ENCODE results near the gene YTHDF1. TPM values are rescaled to one million over a fixed set of nuclear protein-coding genes. Genes with fewer than 3 reads are reported as not detected.

The YTHDF1 gene
- total RNA-seq, 1 experiment from 2014 or later: 85.4 TPM

DNA sequence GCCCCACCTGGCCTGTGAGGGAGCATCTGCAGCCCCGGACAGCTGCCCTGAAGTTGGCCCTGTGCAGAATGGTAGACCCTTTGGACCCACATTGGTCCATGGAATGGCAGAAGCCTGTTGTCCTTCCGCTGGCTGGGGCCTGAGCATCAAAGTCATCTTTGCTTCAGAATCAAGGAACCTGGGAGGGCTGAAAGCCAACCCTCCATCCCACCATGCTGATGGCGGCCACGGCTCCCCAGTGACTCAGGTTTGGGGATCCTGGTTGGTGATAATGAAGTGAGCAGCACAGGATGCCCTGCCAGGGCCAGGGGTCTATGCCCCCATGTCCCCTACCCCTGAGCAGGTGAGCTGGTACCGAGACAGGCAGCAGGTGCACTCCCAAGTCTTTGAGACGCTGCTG is 52.8 kb downstream of the YTHDF1 start:
- Histone ChIP-seq H4K8ac (replicated peaks; ENCODE audit: insufficient read length, low read depth, low read length) (no peak overlapping the region), H3K14ac (ENCODE audit: insufficient read depth, low read length) (no peak overlapping the region), H3K79me1 (ENCODE audit: insufficient read depth, low read depth, low read length, poor library complexity, severe bottlenecking) (no peaks in the 10 kb centered on the region), H4K5ac (ENCODE audit: insufficient read length, low read depth, low read length) (no peak overlapping the region), H3K9ac (ENCODE audit: extremely low read depth, insufficient read length, low read length) (no peak overlapping the region), H2BK5ac (ENCODE audit: insufficient read length, low read length) (no peak overlapping the region), H2BK120ac (ENCODE audit: low read depth, low read length, poor library complexity, severe bottlenecking) (no peak overlapping the region), H3K27ac (ENCODE audit: insufficient read length, low read depth, low read length) (no peak overlapping the region), H2BK12ac (ENCODE audit: insufficient read length, low read depth, low read length) (no peak overlapping the region), H3K23ac (ENCODE audit: insufficient read length, low read depth, low read length) (no peak overlapping the region), H3K18ac (ENCODE audit: insufficient read length, low read depth, low read length) (no peak overlapping the region), H3K56ac (ENCODE audit: insufficient read length, low read depth, low read length) (no peak overlapping the region), H2AK5ac (ENCODE audit: insufficient read length, low read length) (no peak overlapping the region), H3T11ph (ENCODE audit: low read length) (no peak overlapping the region), H3K23me2 (ENCODE audit: insufficient read length, low read depth, low read length, poor library complexity, severe bottlenecking) (no peaks in the 10 kb centered on the region), H4K91ac (ENCODE audit: insufficient read length, low read depth, low read length) (no peak overlapping the region), H3K27me3 (ENCODE audit: insufficient read depth, low read length) (no peaks in the 10 kb centered on the region), H2BK15ac (ENCODE audit: low read depth, low read length) (no peak overlapping the region), H4K20me1 (ENCODE audit: control insufficient read depth, insufficient read depth, insufficient read length) (no peaks in the 10 kb centered on the region), H3K79me2 (ENCODE audit: insufficient read depth, low read length) (no peaks in the 10 kb centered on the region), H3K4ac (ENCODE audit: low read depth, low read length) (no peak overlapping the region), H2AFZ (ENCODE audit: low read length) (no peak overlapping the region), H3K4me2 (ENCODE audit: insufficient read depth, insufficient read length, low read length) (no peak overlapping the region), H3K4me1 (ENCODE audit: insufficient read depth, low read length) (no peaks in the 10 kb centered on the region), H3K9me3 (ENCODE audit: control insufficient read depth, low read depth, low read length) (no peaks in the 10 kb centered on the region), H2BK20ac (ENCODE audit: low read depth, low read length, poor library complexity, severe bottlenecking) (no peak overlapping the region)
- TF ChIP-seq, protein P1, sequence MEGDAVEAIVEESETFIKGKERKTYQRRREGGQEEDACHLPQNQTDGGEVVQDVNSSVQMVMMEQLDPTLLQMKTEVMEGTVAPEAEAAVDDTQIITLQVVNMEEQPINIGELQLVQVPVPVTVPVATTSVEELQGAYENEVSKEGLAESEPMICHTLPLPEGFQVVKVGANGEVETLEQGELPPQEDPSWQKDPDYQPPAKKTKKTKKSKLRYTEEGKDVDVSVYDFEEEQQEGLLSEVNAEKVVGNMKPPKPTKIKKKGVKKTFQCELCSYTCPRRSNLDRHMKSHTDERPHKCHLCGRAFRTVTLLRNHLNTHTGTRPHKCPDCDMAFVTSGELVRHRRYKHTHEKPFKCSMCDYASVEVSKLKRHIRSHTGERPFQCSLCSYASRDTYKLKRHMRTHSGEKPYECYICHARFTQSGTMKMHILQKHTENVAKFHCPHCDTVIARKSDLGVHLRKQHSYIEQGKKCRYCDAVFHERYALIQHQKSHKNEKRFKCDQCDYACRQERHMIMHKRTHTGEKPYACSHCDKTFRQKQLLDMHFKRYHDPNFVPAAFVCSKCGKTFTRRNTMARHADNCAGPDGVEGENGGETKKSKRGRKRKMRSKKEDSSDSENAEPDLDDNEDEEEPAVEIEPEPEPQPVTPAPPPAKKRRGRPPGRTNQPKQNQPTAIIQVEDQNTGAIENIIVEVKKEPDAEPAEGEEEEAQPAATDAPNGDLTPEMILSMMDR (conservative IDR thresholded peaks at IDR 0.05): no peak
- Mint-ChIP-seq H3K9me3 (no peaks in the 10 kb centered on the region), H3K27ac (no peak overlapping the region), H3K27me3 (ENCODE audit: low read depth) (peaks cover 19% of the 10 kb centered on the region), H3K4me1 (peaks cover 6 to 10% of the 10 kb centered on the region in 2 experiments), H3K4me3 (no peak overlapping the region), H3K36me3 (ENCODE audit: insufficient read depth in 1 of 3, low read depth in 3 of 3) (no peaks in the 10 kb centered on the region)
- no CpG with 5 or more reads among the region's 6 CpGs for WGBS (ENCODE audit: extremely low coverage, insufficient read length, low lambda C conversion rate)
- DNase-seq: no peak
